Endothelial cell of umbilical vein (primary cell): ENCODE results near the gene AKAP6. TPM values are rescaled to one million over a fixed set of nuclear protein-coding genes. Genes with fewer than 3 reads are reported as not detected.

Experiments used
- BruUV-seq: library from RNA; stranded (reverse); fragments of 400-500 nt; replicated peaks from 2 replicates; lab custom pipeline; 2021; lab: Mats Ljungman, UMichigan
- CTCF ChIA-PET: fragments of 300-600, 350-600 bp; sonication (Branson Sonifier 250); formaldehyde crosslinking; loops from one replicate; lab custom pipeline; 2021; ENCODE audit warnings: antibody characterized with exemption, inconsistent platforms; lab: Charles Lee
- POLR2A ChIA-PET: fragments of 300-600, 350-600 bp; sonication (Branson Sonifier 250); formaldehyde crosslinking; loops from one replicate; lab custom pipeline; 2021; ENCODE audit warnings: antibody characterized with exemption, inconsistent platforms; lab: Charles Lee
- DNase-seq: peaks from one replicate; pipeline ENCODE4 v3.0.0-alpha.2; 2011; ENCODE audit warnings: low read depth, low spot score
- FAIRE-seq: peaks from 2 replicates; lab custom pipeline; 2011; peaks lifted over from hg19 to GRCh38; lab: Jason Lieb, UNC
- H2AFZ ChIP-seq: 2 replicates; pipeline ENCODE4 v1.6.0; 2012; ENCODE audit warnings: low read depth, low read length, control low read depth, inconsistent platforms
- H3K27ac ChIP-seq: 2 replicates; pipeline ENCODE4 v1.5.1; 2011; ENCODE audit warnings: low read depth, mild to moderate bottlenecking, control low read depth, low read length, moderate library complexity; ENCODE audit not compliant: insufficient read depth
- H3K27me3 ChIP-seq, 2 experiments: 2 replicates each; pipeline versions ENCODE4 v1.6.0 to v1.6.1; 2011; ENCODE audit warnings: low read length in 2 of 2, mixed read lengths in 1 of 2; ENCODE audit not compliant: control insufficient read depth in 2 of 2, insufficient read depth in 2 of 2
- H3K36me3 ChIP-seq, 2 experiments: 2 replicates in 1 of 2; 3 replicates in 1 of 2; pipeline ENCODE4 v1.5.1; 2011; ENCODE audit warnings: low read length in 2 of 2, mild to moderate bottlenecking in 1 of 2, moderate library complexity in 1 of 2; ENCODE audit not compliant: control insufficient read depth in 2 of 2, insufficient read depth in 2 of 2; ENCODE audit errors: extremely low read depth in 1 of 2
- H3K4me1 ChIP-seq: 3 replicates; pipeline ENCODE4 v1.5.1; 2011; ENCODE audit warnings: mild to moderate bottlenecking, low read length; ENCODE audit not compliant: control insufficient read depth, insufficient read depth; ENCODE audit errors: extremely low read depth
- H3K4me2 ChIP-seq: 2 replicates; pipeline ENCODE4 v1.6.1; 2011; ENCODE audit warnings: low read length, control low read depth, mixed read lengths; ENCODE audit not compliant: insufficient read depth
- H3K4me3 ChIP-seq, 3 experiments: fragments of 200-600 bp in 1 of 3; sonication (generic), shearing (Covaris generic) in 1 of 3; replicated peaks in 1 of 3; 2 replicates each; pipeline ENCODE4 v1.5.1; 2011 to 2016; ENCODE audit warnings: control low read depth in 3 of 3, low read length in 3 of 3, mild to moderate bottlenecking in 2 of 3, inconsistent platforms in 1 of 3, low read depth in 1 of 3, moderate library complexity in 1 of 3; ENCODE audit not compliant: insufficient read depth in 1 of 3
- H3K79me2 ChIP-seq: 2 replicates; pipeline ENCODE4 v1.6.0; 2012; ENCODE audit warnings: low read length, inconsistent platforms; ENCODE audit not compliant: control insufficient read depth, insufficient read depth
- H3K9ac ChIP-seq: replicated peaks from 2 replicates; pipeline ENCODE3; 2011; ENCODE audit warnings: low read length, control low read depth; ENCODE audit not compliant: insufficient read depth; ENCODE audit errors: extremely low read depth
- H3K9me1 ChIP-seq: replicated peaks from 3 replicates; pipeline ENCODE4 v1.6.0; 2011; ENCODE audit warnings: mild to moderate bottlenecking, low read length; ENCODE audit not compliant: control insufficient read depth, insufficient read depth; ENCODE audit errors: extremely low read depth
- H3K9me3 ChIP-seq: replicated peaks from 2 replicates; pipeline ENCODE4 v1.5.1; 2012; ENCODE audit warnings: low read length, inconsistent platforms; ENCODE audit not compliant: control insufficient read depth, insufficient read depth
- H4K20me1 ChIP-seq: replicated peaks from 2 replicates; pipeline ENCODE3; 2011; ENCODE audit warnings: mild to moderate bottlenecking, low read length; ENCODE audit not compliant: control insufficient read depth, insufficient read depth; ENCODE audit errors: extremely low read depth
- EZH2 ChIP-seq: IDR thresholded peaks from 2 replicates; pipeline ENCODE4 v1.6.1; 2012; ENCODE audit warnings: borderline replicate concordance, low read depth, mild to moderate bottlenecking, moderate library complexity, low read length, inconsistent platforms; ENCODE audit not compliant: severe bottlenecking
- FOS ChIP-seq: IDR thresholded peaks from 2 replicates; pipeline ENCODE4 v1.6.1; 2011; ENCODE audit warnings: mild to moderate bottlenecking, low read length, moderate library complexity, borderline replicate concordance; ENCODE audit not compliant: insufficient read depth
- GATA2 ChIP-seq: IDR thresholded peaks from 2 replicates; pipeline ENCODE4 v1.7.0; 2011; ENCODE audit warnings: low read depth, mild to moderate bottlenecking, moderate library complexity, mixed read lengths, low read length; ENCODE audit not compliant: insufficient read length, insufficient read depth
- JUN ChIP-seq: IDR thresholded peaks from 2 replicates; pipeline ENCODE4 v1.6.1; 2011; ENCODE audit warnings: borderline replicate concordance, low read depth; ENCODE audit not compliant: insufficient read length, insufficient read depth
- MAX ChIP-seq: IDR thresholded peaks from 2 replicates; pipeline ENCODE4 v1.6.1; 2011; ENCODE audit not compliant: insufficient read depth, insufficient read length
- MYC ChIP-seq: IDR thresholded peaks from one replicate; pipeline ENCODE4 v1.6.1; 2011; ENCODE audit warnings: mild to moderate bottlenecking, low read depth, low read length
- POLR2A ChIP-seq: IDR thresholded peaks from 2 replicates; pipeline ENCODE4 v1.6.1; 2012; ENCODE audit warnings: low read depth, mild to moderate bottlenecking, control low read depth, low read length
- POLR2AphosphoS5 ChIP-seq: IDR thresholded peaks from 2 replicates; pipeline ENCODE4 v1.6.1; 2012; ENCODE audit warnings: low read depth, mild to moderate bottlenecking, control low read depth, low read length, moderate library complexity; ENCODE audit not compliant: insufficient read depth
- dilution Hi-C: fragments of 300-500 bp; cut with MboI; formaldehyde crosslinking; loops from one replicate; pipeline ENCODE4 v1.15.0; 2019; ENCODE audit warnings: low sequenced_read_pairs; ENCODE audit not compliant: extremely low pct_ligation_motif_present
- intact Hi-C: fragments of 100-400 bp; cut with micrococcal nuclease; formaldehyde crosslinking; loops from one replicate; pipeline ENCODE4 v1.10.0; 2022
- polyA plus RNA-seq, 4 experiments: library from polyadenylated mRNA; depleted of rRNA in 3 of 4; stranded (reverse) in 3 of 4; unstranded in 1 of 4; fragments of >200 nt; gene quantifications; 2 replicates each; pipeline versions ENCODE4 v1.2.1 to v1.2.3, GENCODE V29; 2011 to 2012; ENCODE audit warnings: missing spikeins in 1 of 4
- total RNA-seq: library from RNA; stranded (reverse); gene quantifications from 2 replicates; pipeline ENCODE4 v1.2.3, GENCODE V29; 2021
- TF ChIP-seq, protein P1 (sequence below), 2 donors: IDR thresholded peaks; 1 replicate in 1 of 2; 2 replicates in 1 of 2; pipeline ENCODE4 v1.5.1; 2011; ENCODE audit warnings: low read length in 2 of 2, mild to moderate bottlenecking in 2 of 2, moderate library complexity in 2 of 2, control low read depth in 1 of 2, inconsistent platforms in 1 of 2, low read depth in 1 of 2; ENCODE audit not compliant: insufficient read depth in 1 of 2; ENCODE audit errors: extremely low read depth in 1 of 2

The AKAP6 gene
- total and polyA plus RNA-seq, 2 donors (not counting 3 experiments of a cell fraction or from before 2014, with no cell fraction given) = 0.03 to 0.49 TPM

- H3K9me3 ChIP-seq = no peaks in the 10 kb centered on the region
- ChIA-PET POLR2A (no interaction called here), CTCF (interaction anchor here (0.7 to 1.0 kb wide), 2 partner anchors 33 to 165 kb away, joined by 3 read pairs; no protein-coding TSS in a partner anchor)
- H4K20me1 ChIP-seq = no peaks in the 10 kb centered on the region
- H3K4me2 ChIP-seq = no peak overlapping the region
- H3K9ac ChIP-seq = no peak overlapping the region
- H3K27ac ChIP-seq = no peak overlapping the region
- no peak overlapping the region for H3K4me3 ChIP-seq
- no peak overlapping the region for H2AFZ ChIP-seq
- TF ChIP-seq FOS = no peak
- no peak for TF ChIP-seq GATA2
- no peak for TF ChIP-seq MAX
- TF ChIP-seq POLR2AphosphoS5 = no peak
- no peak for TF ChIP-seq JUN
- no peak for TF ChIP-seq POLR2A
- TF ChIP-seq, protein P1, sequence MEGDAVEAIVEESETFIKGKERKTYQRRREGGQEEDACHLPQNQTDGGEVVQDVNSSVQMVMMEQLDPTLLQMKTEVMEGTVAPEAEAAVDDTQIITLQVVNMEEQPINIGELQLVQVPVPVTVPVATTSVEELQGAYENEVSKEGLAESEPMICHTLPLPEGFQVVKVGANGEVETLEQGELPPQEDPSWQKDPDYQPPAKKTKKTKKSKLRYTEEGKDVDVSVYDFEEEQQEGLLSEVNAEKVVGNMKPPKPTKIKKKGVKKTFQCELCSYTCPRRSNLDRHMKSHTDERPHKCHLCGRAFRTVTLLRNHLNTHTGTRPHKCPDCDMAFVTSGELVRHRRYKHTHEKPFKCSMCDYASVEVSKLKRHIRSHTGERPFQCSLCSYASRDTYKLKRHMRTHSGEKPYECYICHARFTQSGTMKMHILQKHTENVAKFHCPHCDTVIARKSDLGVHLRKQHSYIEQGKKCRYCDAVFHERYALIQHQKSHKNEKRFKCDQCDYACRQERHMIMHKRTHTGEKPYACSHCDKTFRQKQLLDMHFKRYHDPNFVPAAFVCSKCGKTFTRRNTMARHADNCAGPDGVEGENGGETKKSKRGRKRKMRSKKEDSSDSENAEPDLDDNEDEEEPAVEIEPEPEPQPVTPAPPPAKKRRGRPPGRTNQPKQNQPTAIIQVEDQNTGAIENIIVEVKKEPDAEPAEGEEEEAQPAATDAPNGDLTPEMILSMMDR (IDR thresholded peaks at IDR 0.05; ENCODE audit: extremely low read depth in 1 of 2, insufficient read depth in 1 of 2, low read depth in 1 of 2, low read length in 2 of 2) = no peak
- no peak for TF ChIP-seq EZH2
- no peak for TF ChIP-seq MYC
- no peaks in the 10 kb centered on the region for H3K4me1 ChIP-seq
- FAIRE-seq = no peak
- dilution Hi-C loops (no loop called here), intact Hi-C loops (no loop called here)
- no TSS peak for BruUV-seq
- no peaks in the 10 kb centered on the region for H3K27me3 ChIP-seq
- no peaks in the 10 kb centered on the region for H3K79me2 ChIP-seq
- no peaks in the 10 kb centered on the region for H3K36me3 ChIP-seq
- no peaks in the 10 kb centered on the region for H3K9me1 ChIP-seq
- DNase-seq = no peak
Observed at GRCh38 chr14:32724867-32725471, 395.9 kb downstream of the AKAP6 start.
